Adrenal gland (tissue), 12 donors: ENCODE measurements around the gene HNRNPH3. TPM values are rescaled to one million over a fixed set of nuclear protein-coding genes. Genes with fewer than 3 reads are reported as not detected.

Experiments used
- DNase-seq, 7 donors: peaks; one replicate each; pipeline ENCODE4 v3.0.0-alpha.2; 2019 to 2020
- H3K27ac ChIP-seq, 5 donors: fragments of 200-600 bp; sonication (generic) in 4 of 5; 1 replicate in 3 of 5; 2 replicates in 2 of 5; pipeline versions ENCODE4 v1.5.1 to v1.8.0; 2016 to 2020; ENCODE audit warnings: mild to moderate bottlenecking in 1 of 5
- H3K27me3 ChIP-seq: fragments of 200-600 bp; 2 replicates; pipeline ENCODE4 v1.8.0; 2021
- H3K36me3 ChIP-seq, 2 donors: fragments of 200-600 bp; replicated peaks in 1 of 2; 1 replicate in 1 of 2; 2 replicates in 1 of 2; pipeline versions ENCODE4 v1.5.1 to v1.8.0; 2018 to 2022
- H3K4me1 ChIP-seq, 2 donors: fragments of 200-600 bp; replicated peaks in 1 of 2; 1 replicate in 1 of 2; 2 replicates in 1 of 2; pipeline versions ENCODE4 v1.5.1 to v1.8.0; 2018 to 2021
- H3K4me3 ChIP-seq, 4 donors: fragments of 200-600 bp; sonication (generic) in 3 of 4; one replicate each; pipeline ENCODE4 v1.5.1; 2016 to 2018
- H3K9me3 ChIP-seq, 3 donors: fragments of 200-600 bp; sonication (generic) in 1 of 3; replicated peaks in 1 of 3; 1 replicate in 2 of 3; 2 replicates in 1 of 3; pipeline versions ENCODE4 v1.5.1 to v1.8.0; 2016 to 2021
- POLR2A ChIP-seq, 2 donors: fragments of 450-650 bp; IDR thresholded peaks; one replicate each; pipeline ENCODE4 v1.6.1; 2017; ENCODE audit warnings: antibody characterized with exemption in 2 of 2, mild to moderate bottlenecking in 2 of 2, moderate library complexity in 1 of 2
- WGBS, 4 donors: extraction: QIAGEN DNeasy Blood & Tissue Kit in 2 of 4; methylation state at CpG; one replicate each; pipeline versions ENCODE4 v1.1.5 to v1.1.7; 2013 to 2017; 5-methylcytosine and 5-hydroxymethylcytosine counted together
- intact Hi-C, 2 donors: fragments of 100-400 bp; cut with DNase I; formaldehyde crosslinking; loops; one replicate each; pipeline versions ENCODE4 v1.14.1 to v1.15.0; 2022 to 2023
- polyA plus RNA-seq, 3 donors: library from polyadenylated mRNA; stranded (reverse); fragments of 200-250 nt in 2 of 3; fragments of 350-450 nt in 1 of 3; fragmentation: Illumina TruSeq in 1 of 3; extraction: RNeasy Lipid Tissue Mini Kit (QIAGEN cat#74804) in 1 of 3; gene quantifications; one replicate each; pipeline ENCODE4 v1.2.3, GENCODE V29; 2013 to 2014
- total RNA-seq, 9 donors: library from RNA; depleted of rRNA in 4 of 9; stranded (reverse); fragments of >200 nt in 4 of 9; fragments of 120-200 nt in 1 of 9; fragmentation: NEBNext Ultra II Directional in 1 of 9; extraction: Animal tissue kit (Norgen Biotek cat#: 25700) in 1 of 9; gene quantifications; one replicate each; pipeline versions ENCODE4 v1.1.0 to v1.2.4, GENCODE V29; 2013 to 2023
- TF ChIP-seq, protein P1 (sequence below), 6 experiments: fragments of 450-650 bp in 4 of 6; fragments of 200-600 bp in 2 of 6; sonication (generic) in 1 of 6; IDR thresholded peaks; 1 replicate in 5 of 6; 2 replicates in 1 of 6; pipeline versions ENCODE4 v1.5.1 to v1.8.0; 2016 to 2021; ENCODE audit warnings: antibody characterized with exemption in 6 of 6, mild to moderate bottlenecking in 2 of 6, moderate library complexity in 1 of 6
- donor health status: healthy with polysubstance abuse.
- donor health status: Bipolar disorder and iron deficiency.
- donor health status: DM: yes; HTN: yes; CAD: no.
- donor health status: DM: no; HTN: no; CAD: no.
- donor health status: DM: no; HTN: no; CAD: no.
- donor health status: DM: yes; HTN: yes; CAD: no.

The HNRNPH3 gene
- total and polyA plus RNA-seq, 12 donors, result 12.9 to 291 (median 80.8) TPM

- H3K36me3 ChIP-seq, result peaks cover 0 to 54% of the 10 kb centered on the region in 2 donors
- peaks cover 0 to 6% of the 10 kb centered on the region in 2 donors for H3K4me1 ChIP-seq
- TF ChIP-seq, protein P1, sequence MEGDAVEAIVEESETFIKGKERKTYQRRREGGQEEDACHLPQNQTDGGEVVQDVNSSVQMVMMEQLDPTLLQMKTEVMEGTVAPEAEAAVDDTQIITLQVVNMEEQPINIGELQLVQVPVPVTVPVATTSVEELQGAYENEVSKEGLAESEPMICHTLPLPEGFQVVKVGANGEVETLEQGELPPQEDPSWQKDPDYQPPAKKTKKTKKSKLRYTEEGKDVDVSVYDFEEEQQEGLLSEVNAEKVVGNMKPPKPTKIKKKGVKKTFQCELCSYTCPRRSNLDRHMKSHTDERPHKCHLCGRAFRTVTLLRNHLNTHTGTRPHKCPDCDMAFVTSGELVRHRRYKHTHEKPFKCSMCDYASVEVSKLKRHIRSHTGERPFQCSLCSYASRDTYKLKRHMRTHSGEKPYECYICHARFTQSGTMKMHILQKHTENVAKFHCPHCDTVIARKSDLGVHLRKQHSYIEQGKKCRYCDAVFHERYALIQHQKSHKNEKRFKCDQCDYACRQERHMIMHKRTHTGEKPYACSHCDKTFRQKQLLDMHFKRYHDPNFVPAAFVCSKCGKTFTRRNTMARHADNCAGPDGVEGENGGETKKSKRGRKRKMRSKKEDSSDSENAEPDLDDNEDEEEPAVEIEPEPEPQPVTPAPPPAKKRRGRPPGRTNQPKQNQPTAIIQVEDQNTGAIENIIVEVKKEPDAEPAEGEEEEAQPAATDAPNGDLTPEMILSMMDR (IDR thresholded peaks at IDR 0.05), result no peak
- TF ChIP-seq POLR2A (IDR thresholded peaks at IDR 0.05), result no peak
- intact Hi-C loops, result loop anchor here in 1 of 2 donors (5.0 kb wide), 1 partner anchor 133 kb away; no protein-coding TSS in a partner anchor
- H3K27me3 ChIP-seq, result no peaks in the 10 kb centered on the region
- WGBS, 4 donors, result 90 to 94% (median 92%) methylated on average over 4 of the region's 4 CpGs
- H3K9me3 ChIP-seq, result no peaks in the 10 kb centered on the region
- no peak overlapping the region for H3K4me3 ChIP-seq
- DNase-seq, result no peak
- H3K27ac ChIP-seq, result no peak overlapping the region
These were observed 13.8 kb downstream of the HNRNPH3 start for GRCh38 chr10:68345621-68346020.

GRCh38 chr10:68346774-68347173, 14.9 kb downstream of the HNRNPH3 start:
- intact Hi-C loops, result loop anchor here in 1 of 2 donors (5.0 kb wide), 1 partner anchor 134 kb away; no protein-coding TSS in a partner anchor
- 78 to 96% (median 91%) methylated on average over 4 of the region's 4 CpGs for WGBS, 4 donors
- TF ChIP-seq, protein P1 (IDR thresholded peaks at IDR 0.05), result no peak
- TF ChIP-seq POLR2A (IDR thresholded peaks at IDR 0.05), result no peak

DNA sequence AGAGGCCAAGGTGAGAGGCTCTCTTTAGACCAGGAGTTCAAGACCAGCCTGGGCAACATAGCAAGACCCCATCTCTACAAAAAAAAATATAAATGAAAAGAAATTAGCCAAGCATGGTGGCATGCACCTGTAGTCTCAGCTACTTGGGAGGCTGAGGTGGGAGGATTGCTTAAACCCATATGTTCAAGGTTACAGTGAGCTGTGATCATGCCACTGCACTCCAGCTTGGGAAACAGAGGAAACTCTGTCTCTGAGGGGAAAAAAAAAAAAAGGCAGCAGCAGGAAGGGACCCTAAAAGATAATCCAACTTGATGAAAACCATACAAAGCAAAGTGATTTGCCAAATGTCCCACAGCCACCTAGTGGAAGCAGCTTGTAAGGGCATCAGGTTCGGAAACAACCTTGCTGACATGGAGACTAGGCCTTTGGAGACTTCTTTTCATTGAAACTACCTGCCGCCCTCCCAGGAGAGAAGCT, 16.4 kb downstream of the HNRNPH3 start:
- TF ChIP-seq, protein P1 (IDR thresholded peaks at IDR 0.05), result peak; percentile 33 to 63 (median 56)
- no peak for TF ChIP-seq POLR2A (IDR thresholded peaks at IDR 0.05)
- H3K27ac ChIP-seq, result no peak overlapping the region
- DNase-seq, result peak in 6 of 7 donors; percentile 17 to 69 (median 42)
- peaks cover 0 to 6% of the 10 kb centered on the region in 2 donors for H3K4me1 ChIP-seq
- H3K36me3 ChIP-seq, result peaks cover 0 to 51% of the 10 kb centered on the region in 2 donors
- intact Hi-C loops, result loop anchor here in 1 of 2 donors (5.0 kb wide), 1 partner anchor 136 kb away; no protein-coding TSS in a partner anchor
- WGBS, 4 donors, result 44 to 70% (median 55%) methylated on average over 2 of the region's 2 CpGs
- H3K9me3 ChIP-seq, result no peaks in the 10 kb centered on the region
- H3K4me3 ChIP-seq, result no peak overlapping the region
- H3K27me3 ChIP-seq, result no peaks in the 10 kb centered on the region

More at GRCh38 chr10:68346774-68347173, 14.9 kb downstream of the HNRNPH3 start:
- DNase-seq, result peak in 1 of 7 donors; percentile 0
- Histone ChIP-seq H3K4me1 (peaks cover 0 to 6% of the 10 kb centered on the region in 2 donors), H3K9me3 (no peaks in the 10 kb centered on the region), H3K27ac (no peak overlapping the region), H3K27me3 (no peaks in the 10 kb centered on the region), H3K4me3 (no peak overlapping the region), H3K36me3 (peaks cover 0 to 52% of the 10 kb centered on the region in 2 donors)

DNA sequence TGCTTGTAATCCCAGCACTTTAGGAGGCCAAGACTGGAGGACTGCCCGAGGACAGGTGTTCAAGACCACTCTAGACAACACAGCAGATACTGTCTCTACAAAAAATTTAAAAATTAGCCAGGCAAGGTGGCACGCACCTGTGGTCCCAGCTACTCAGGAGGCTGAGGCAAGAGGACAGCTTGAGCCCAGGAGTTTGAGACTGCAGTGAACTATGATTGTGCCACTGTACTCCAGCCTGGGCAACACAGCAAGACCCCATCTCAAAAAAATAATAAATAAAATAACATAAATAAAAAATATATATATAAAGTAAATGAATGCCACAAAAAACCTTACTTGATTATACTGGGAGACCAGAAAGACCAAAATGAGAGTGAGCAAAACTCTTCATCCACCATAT, 21.7 kb downstream of the HNRNPH3 start:
- Histone ChIP-seq H3K4me1 (no peaks in the 10 kb centered on the region), H3K4me3 (no peak overlapping the region), H3K27me3 (no peaks in the 10 kb centered on the region), H3K36me3 (peaks cover 0 to 51% of the 10 kb centered on the region in 2 donors), H3K9me3 (no peaks in the 10 kb centered on the region), H3K27ac (no peak overlapping the region)
- intact Hi-C loops, result no loop called here
- TF ChIP-seq, protein P1 (IDR thresholded peaks at IDR 0.05), result no peak
- TF ChIP-seq POLR2A (IDR thresholded peaks at IDR 0.05), result no peak
- 93 to 98% (median 96%) methylated on average over 2 of the region's 2 CpGs for WGBS, 4 donors
- no peak for DNase-seq
